Breast epithelium (tissue), 3 donors: Measurements from ENCODE around the gene ARPC5L.
"Not testable (repeated sequence)": the region's sequence is repeated elsewhere in the genome, so short reads cannot be mapped to it uniquely, and the experiment has no call there.

Experiments used
- POLR2A ChIP-seq: fragments of 450-650 bp; IDR thresholded peaks from one replicate; pipeline ENCODE4 v1.6.1; 2016; ENCODE audit warnings: antibody characterized with exemption, mild to moderate bottlenecking, moderate library complexity
- TF ChIP-seq, protein P1 (sequence below), 3 donors: fragments of 450-650 bp; IDR thresholded peaks; one replicate each; pipeline ENCODE4 v1.5.1; 2016 to 2017; ENCODE audit warnings: antibody characterized with exemption in 3 of 3, mild to moderate bottlenecking in 3 of 3, moderate library complexity in 3 of 3

DNA sequence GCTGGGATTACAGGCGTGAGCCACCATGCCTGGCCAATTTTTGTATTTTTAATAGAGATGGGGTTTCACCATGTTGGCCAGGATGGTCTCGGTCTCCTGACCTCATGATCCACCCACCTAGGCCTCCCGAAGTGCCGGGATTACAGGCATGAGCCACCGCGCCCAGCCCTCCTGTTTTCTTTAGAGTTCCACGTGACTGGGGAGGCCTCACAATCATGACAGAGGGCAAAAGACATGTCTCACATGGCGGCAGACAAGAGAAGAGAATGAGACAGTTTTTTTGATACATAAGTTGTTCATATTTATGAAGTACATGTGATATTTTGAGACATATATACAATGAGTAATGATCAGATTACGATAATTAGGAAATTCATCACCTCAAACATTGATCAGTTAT lies 15.5 kb upstream of the ARPC5L start:
- not testable (repeated sequence) for TF ChIP-seq POLR2A
- TF ChIP-seq, protein P1, sequence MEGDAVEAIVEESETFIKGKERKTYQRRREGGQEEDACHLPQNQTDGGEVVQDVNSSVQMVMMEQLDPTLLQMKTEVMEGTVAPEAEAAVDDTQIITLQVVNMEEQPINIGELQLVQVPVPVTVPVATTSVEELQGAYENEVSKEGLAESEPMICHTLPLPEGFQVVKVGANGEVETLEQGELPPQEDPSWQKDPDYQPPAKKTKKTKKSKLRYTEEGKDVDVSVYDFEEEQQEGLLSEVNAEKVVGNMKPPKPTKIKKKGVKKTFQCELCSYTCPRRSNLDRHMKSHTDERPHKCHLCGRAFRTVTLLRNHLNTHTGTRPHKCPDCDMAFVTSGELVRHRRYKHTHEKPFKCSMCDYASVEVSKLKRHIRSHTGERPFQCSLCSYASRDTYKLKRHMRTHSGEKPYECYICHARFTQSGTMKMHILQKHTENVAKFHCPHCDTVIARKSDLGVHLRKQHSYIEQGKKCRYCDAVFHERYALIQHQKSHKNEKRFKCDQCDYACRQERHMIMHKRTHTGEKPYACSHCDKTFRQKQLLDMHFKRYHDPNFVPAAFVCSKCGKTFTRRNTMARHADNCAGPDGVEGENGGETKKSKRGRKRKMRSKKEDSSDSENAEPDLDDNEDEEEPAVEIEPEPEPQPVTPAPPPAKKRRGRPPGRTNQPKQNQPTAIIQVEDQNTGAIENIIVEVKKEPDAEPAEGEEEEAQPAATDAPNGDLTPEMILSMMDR (IDR thresholded peaks at IDR 0.05): not testable (repeated sequence)
